PC-9 (cell line): ENCODE results near the gene STX8. TPM values are rescaled to one million over a fixed set of nuclear protein-coding genes. Genes with fewer than 3 reads are reported as not detected.

Experiments
- BruUV-seq: library from RNA; stranded (reverse); fragments of 400-500 nt; replicated peaks from 2 replicates; lab custom pipeline; 2021; lab: Mats Ljungman, UMichigan
- CTCF ChIA-PET: fragments of 300-600 bp; sonication (Branson Sonifier 250); formaldehyde crosslinking; loops from one replicate; lab custom pipeline; 2022; ENCODE audit warnings: antibody characterized with exemption; lab: Charles Lee
- POLR2A ChIA-PET: fragments of 300-600 bp; sonication (Branson Sonifier 250); formaldehyde crosslinking; loops from one replicate; lab custom pipeline; 2022; ENCODE audit warnings: antibody characterized with exemption; ENCODE audit not compliant: unreplicated experiment; lab: Charles Lee
- DNase-seq, 2 experiments: peaks; one replicate each; pipeline versions ENCODE4 v3.0.0 to v3.0.0-alpha.2; 2015 to 2022; ENCODE audit warnings: mixed read lengths in 1 of 2
- H2AFZ ChIP-seq: fragments of 200-600 bp; sonication (generic); 2 replicates; pipeline ENCODE4 v1.8.1; 2017; ENCODE audit warnings: antibody characterized with exemption
- H3F3A ChIP-seq: fragments of 200-600 bp; sonication (generic); 2 replicates; pipeline ENCODE4 v1.8.1; 2017; ENCODE audit warnings: antibody characterized with exemption, mild to moderate bottlenecking, low read depth; ENCODE audit not compliant: insufficient read depth
- H3K27ac ChIP-seq: fragments of 200-600 bp; sonication (generic); 2 replicates; pipeline ENCODE4 v1.6.1; 2016; ENCODE audit warnings: mixed run types
- H3K27me3 ChIP-seq: fragments of 200-600 bp; sonication (generic); 2 replicates; pipeline ENCODE4 v1.6.1; 2016; ENCODE audit warnings: low read depth, mixed run types; ENCODE audit not compliant: insufficient read depth
- H3K36me3 ChIP-seq: fragments of 200-600 bp; sonication (generic); 2 replicates; pipeline ENCODE4 v1.6.1; 2016; ENCODE audit warnings: low read depth, mixed run types
- H3K4me1 ChIP-seq: fragments of 200-600 bp; sonication (generic); replicated peaks from 2 replicates; pipeline ENCODE4 v1.6.1; 2016; ENCODE audit warnings: mixed run types; ENCODE audit not compliant: insufficient read depth
- H3K4me2 ChIP-seq: fragments of 200-600 bp; sonication (generic); 2 replicates; pipeline ENCODE4 v1.6.1; 2017; ENCODE audit warnings: mixed run types
- H3K4me3 ChIP-seq: fragments of 200-600 bp; sonication (generic); 2 replicates; pipeline ENCODE4 v1.6.1; 2016; ENCODE audit warnings: mixed run types
- H3K79me2 ChIP-seq: fragments of 200-600 bp; sonication (generic); 2 replicates; pipeline ENCODE4 v1.6.1; 2017; ENCODE audit warnings: low read depth, mixed run types
- H3K9me2 ChIP-seq: fragments of 200-600 bp; sonication (generic); 2 replicates; pipeline ENCODE4 v1.8.1; 2017; ENCODE audit warnings: mild to moderate bottlenecking; ENCODE audit not compliant: insufficient read depth
- H3K9me3 ChIP-seq: fragments of 200-600 bp; sonication (generic); 2 replicates; pipeline ENCODE4 v1.8.1; 2016; ENCODE audit warnings: low read depth; ENCODE audit not compliant: insufficient read depth
- H4K20me1 ChIP-seq: fragments of 200-600 bp; sonication (generic); 2 replicates; pipeline ENCODE4 v1.8.1; 2017; ENCODE audit not compliant: insufficient read depth
- EZH2 ChIP-seq: fragments of 200-600 bp; sonication (generic); IDR thresholded peaks from 2 replicates; pipeline ENCODE4 v1.8.0; 2017; ENCODE audit warnings: antibody characterized with exemption, low read depth
- intact Hi-C: fragments of 100-400 bp; cut with micrococcal nuclease; formaldehyde crosslinking; loops from one replicate; pipeline ENCODE4 v1.10.0; 2022; ENCODE audit not compliant: unreplicated experiment
- total RNA-seq: library from RNA; stranded (reverse); gene quantifications from 2 replicates; pipeline ENCODE4 v1.2.3, GENCODE V29; 2021
- TF ChIP-seq, protein P1 (sequence below): fragments of 200-600 bp; sonication (generic); conservative IDR thresholded peaks from 2 replicates; pipeline ENCODE4 v1.6.1; 2017; ENCODE audit warnings: mixed run types, antibody characterized with exemption, mild to moderate bottlenecking, moderate library complexity

The STX8 gene
- total RNA-seq, 1 experiment from 2014 or later, result 60.6 TPM

DNA sequence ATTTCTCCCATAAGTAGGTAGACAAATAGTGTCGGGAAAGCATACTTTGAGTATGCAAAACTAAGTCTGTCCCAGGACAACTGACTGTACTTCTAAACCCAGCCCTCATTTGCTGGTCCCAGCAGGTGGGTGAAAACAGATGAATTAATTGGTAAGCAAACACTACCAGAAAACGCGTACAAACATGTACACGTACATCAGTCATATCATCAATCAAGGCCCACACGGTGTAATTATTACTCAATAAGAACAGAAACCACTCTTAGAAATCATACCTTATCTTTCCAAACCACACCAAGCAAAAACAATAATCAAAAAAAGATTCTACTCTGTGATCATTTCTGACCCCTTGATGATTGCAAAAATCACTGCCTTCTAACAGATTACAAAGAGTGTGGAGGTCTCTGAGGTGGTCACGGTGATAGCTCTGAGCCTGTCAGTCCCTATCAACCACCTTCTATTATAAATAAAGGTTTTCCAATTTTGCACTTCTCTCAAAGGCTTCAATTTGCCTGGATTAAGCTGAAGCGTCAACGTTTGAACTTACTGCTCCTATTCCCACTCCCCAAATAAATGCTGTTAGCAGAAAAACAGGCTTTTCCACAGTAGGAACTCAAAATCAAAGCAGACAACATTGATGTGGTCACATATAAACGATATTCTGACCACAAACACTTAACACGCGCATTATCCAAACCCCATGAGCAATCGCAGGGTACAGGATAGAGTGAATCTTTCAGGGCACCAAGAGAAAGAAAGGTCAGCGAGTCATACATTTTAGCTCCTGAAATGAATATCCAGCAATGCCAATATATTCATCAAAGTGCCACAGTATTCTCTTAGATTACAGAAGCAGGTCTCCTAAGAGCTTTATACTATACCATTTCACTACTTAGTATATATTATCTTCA, 211.9 kb downstream of the STX8 start:
- ChIA-PET POLR2A (no interaction called here), CTCF (no interaction called here)
- H3K27ac ChIP-seq, result no peak overlapping the region
- H3K9me3 ChIP-seq, result no peaks in the 10 kb centered on the region
- no peaks in the 10 kb centered on the region for H3K79me2 ChIP-seq
- no peak overlapping the region for H2AFZ ChIP-seq
- no peak overlapping the region for H3K4me2 ChIP-seq
- no peaks in the 10 kb centered on the region for H3K4me1 ChIP-seq
- TF ChIP-seq, protein P1, sequence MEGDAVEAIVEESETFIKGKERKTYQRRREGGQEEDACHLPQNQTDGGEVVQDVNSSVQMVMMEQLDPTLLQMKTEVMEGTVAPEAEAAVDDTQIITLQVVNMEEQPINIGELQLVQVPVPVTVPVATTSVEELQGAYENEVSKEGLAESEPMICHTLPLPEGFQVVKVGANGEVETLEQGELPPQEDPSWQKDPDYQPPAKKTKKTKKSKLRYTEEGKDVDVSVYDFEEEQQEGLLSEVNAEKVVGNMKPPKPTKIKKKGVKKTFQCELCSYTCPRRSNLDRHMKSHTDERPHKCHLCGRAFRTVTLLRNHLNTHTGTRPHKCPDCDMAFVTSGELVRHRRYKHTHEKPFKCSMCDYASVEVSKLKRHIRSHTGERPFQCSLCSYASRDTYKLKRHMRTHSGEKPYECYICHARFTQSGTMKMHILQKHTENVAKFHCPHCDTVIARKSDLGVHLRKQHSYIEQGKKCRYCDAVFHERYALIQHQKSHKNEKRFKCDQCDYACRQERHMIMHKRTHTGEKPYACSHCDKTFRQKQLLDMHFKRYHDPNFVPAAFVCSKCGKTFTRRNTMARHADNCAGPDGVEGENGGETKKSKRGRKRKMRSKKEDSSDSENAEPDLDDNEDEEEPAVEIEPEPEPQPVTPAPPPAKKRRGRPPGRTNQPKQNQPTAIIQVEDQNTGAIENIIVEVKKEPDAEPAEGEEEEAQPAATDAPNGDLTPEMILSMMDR, result no peak
- TF ChIP-seq EZH2, result no peak
- BruUV-seq, result no TSS peak
- intact Hi-C loops, result no loop called here
- DNase-seq, result no peak
- no peaks in the 10 kb centered on the region for H3F3A ChIP-seq
- H3K9me2 ChIP-seq, result no peaks in the 10 kb centered on the region
- no peaks in the 10 kb centered on the region for H4K20me1 ChIP-seq
- H3K4me3 ChIP-seq, result no peak overlapping the region
- no peaks in the 10 kb centered on the region for H3K36me3 ChIP-seq
- no peaks in the 10 kb centered on the region for H3K27me3 ChIP-seq

DNA sequence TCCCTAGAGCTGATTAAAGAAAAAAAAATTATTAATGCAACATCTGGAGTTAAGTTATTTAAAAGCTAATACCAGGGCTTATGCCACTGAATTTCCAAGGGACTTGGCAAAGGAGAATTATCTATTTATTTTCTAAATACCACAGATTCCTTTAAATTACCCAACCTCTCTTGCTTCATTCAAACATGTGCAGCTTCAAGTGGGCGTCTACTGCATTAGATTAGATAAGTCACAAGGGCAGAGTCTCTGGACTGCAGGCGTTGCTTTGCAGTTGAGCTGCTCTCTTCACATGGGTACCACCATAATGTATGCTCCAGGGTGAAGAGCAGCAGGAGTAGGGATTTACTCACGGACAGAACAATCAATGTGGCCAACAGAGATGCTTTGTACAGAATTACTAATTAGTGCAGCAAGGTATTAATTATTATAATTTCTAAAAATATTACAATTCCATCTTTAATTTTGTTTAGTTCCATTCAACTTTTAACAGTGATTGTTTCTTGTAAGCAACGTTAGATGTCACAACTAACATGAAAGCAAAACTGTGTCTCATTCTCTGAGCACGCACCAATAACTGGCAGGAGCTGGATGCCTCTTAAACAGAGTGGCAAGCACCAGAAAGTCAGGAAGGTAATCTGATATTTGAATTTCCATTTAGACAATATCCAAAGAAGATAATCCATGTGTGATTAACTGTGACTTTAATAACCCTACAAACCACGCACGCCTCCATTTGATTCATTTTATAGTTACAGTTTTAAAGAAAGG, 214.2 kb downstream of the STX8 start:
- CTCF ChIA-PET, result no interaction called here
- H3K4me3 ChIP-seq, result no peak overlapping the region
- DNase-seq, result no peak
- POLR2A ChIA-PET, result no interaction called here
- no peaks in the 10 kb centered on the region for H3K9me3 ChIP-seq
- no peaks in the 10 kb centered on the region for H3K27me3 ChIP-seq
- TF ChIP-seq, protein P1, result no peak
- TF ChIP-seq EZH2, result no peak
- H3K4me2 ChIP-seq, result no peak overlapping the region
- intact Hi-C loops, result no loop called here
- H3K36me3 ChIP-seq, result no peaks in the 10 kb centered on the region
- H3K4me1 ChIP-seq, result no peaks in the 10 kb centered on the region
- no peaks in the 10 kb centered on the region for H3K79me2 ChIP-seq
- H3K9me2 ChIP-seq, result no peaks in the 10 kb centered on the region
- H4K20me1 ChIP-seq, result no peaks in the 10 kb centered on the region
- no TSS peak for BruUV-seq
- H3F3A ChIP-seq, result no peaks in the 10 kb centered on the region
- H3K27ac ChIP-seq, result no peak overlapping the region
- no peak overlapping the region for H2AFZ ChIP-seq

DNA sequence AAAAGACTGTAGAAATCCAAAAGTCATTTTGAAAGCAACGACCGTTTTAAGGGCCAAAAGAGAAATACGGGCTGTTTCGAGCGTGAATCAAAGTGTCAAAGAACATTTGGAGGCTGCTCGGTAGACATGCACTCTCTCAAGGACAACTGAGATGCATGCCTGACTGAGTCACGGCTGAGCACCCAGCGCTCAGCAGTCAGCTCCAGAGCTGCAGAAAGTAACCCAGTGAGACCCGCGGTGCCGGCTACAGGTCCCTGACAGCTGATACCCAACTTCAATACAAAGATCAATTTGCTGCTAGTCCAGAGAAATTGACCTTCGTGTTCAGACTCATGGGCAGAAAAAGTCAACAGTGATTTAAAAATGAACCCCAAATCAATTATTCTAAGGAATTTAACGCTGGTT, 214.9 kb downstream of the STX8 start:
- Histone ChIP-seq H3K27ac (no peak overlapping the region), H3F3A (no peaks in the 10 kb centered on the region), H3K4me1 (no peaks in the 10 kb centered on the region), H3K27me3 (no peaks in the 10 kb centered on the region), H3K4me2 (no peak overlapping the region), H3K4me3 (no peak overlapping the region), H4K20me1 (no peaks in the 10 kb centered on the region), H2AFZ (no peak overlapping the region), H3K79me2 (no peaks in the 10 kb centered on the region), H3K36me3 (no peaks in the 10 kb centered on the region), H3K9me2 (no peaks in the 10 kb centered on the region), H3K9me3 (no peaks in the 10 kb centered on the region)
- TF ChIP-seq, protein P1, result no peak
- no peak for TF ChIP-seq EZH2
- BruUV-seq, result no TSS peak
- CTCF ChIA-PET, result no interaction called here
- POLR2A ChIA-PET, result no interaction called here
- DNase-seq, result no peak
- intact Hi-C loops, result no loop called here
